Tibial nerve (tissue), 4 donors: ENCODE data around the gene COBLL1.
A peak's percentile ranks its signal among the peaks of the same experiment; 100 is the strongest.

ENCODE experiments used
- EP300 ChIP-seq, 2 donors: sonication (generic); formaldehyde crosslinking; IDR thresholded peaks; one replicate each; pipeline ENCODE4 v1.6.1; 2017; ENCODE audit warnings: antibody characterized with exemption in 2 of 2, mild to moderate bottlenecking in 1 of 2
- POLR2A ChIP-seq, 2 donors: fragments of 450-650 bp; IDR thresholded peaks; one replicate each; pipeline ENCODE4 v1.6.1; 2017; ENCODE audit warnings: antibody characterized with exemption in 2 of 2, mild to moderate bottlenecking in 2 of 2, moderate library complexity in 2 of 2
- TF ChIP-seq, protein P1 (sequence below), 5 experiments: fragments of 200-600 bp in 3 of 5; fragments of 450-650 bp in 2 of 5; sonication (generic) in 3 of 5; IDR thresholded peaks; one replicate each; pipeline ENCODE4 v1.5.1; 2016 to 2019; ENCODE audit warnings: antibody characterized with exemption in 5 of 5, mild to moderate bottlenecking in 3 of 5, moderate library complexity in 2 of 5

DNA sequence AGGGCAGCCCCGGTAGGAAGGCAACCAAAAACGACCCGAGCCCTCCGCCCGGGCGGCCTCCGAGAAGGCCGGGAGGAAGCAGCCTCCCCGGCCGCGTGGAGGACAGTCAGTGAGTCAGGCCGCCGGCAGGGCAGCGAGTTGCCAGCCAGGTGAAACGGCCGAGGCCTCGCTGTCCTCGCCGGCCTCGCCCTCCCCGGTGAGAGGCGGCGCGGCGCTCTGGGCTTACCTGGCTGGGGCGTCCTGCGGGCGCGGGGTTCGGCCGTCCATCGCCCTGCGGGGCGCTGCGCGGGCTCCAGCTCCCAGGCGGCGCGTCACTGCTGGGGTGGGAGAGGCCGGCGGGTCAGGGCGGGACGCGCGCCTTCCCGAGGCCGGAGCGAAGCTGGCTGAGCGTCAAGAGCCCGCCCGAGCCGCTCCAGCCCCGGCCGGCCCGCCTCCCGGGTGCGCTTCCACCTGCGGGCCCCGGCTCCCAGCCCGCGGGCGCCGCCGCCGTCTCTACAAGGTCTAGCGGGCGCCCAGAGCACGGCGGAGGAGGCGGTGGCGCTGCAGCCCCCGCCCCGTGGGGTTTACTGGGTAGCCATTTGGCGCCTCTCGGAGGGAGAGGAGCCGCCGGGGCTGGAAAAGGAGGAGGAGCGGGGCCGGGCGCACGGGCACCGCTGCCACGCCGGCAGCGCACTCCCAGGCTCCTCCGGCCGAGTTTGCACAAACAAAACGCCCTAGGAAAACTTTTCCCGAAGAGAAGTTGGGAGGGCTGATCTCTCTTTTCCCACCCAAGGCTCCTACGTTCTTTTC lies 499 bp downstream of the COBLL1 start:
- TF ChIP-seq POLR2A (IDR thresholded peaks at IDR 0.05) (peak; percentile 10 to 14), EP300 (IDR thresholded peaks at IDR 0.05) (no peak)
- TF ChIP-seq, protein P1, sequence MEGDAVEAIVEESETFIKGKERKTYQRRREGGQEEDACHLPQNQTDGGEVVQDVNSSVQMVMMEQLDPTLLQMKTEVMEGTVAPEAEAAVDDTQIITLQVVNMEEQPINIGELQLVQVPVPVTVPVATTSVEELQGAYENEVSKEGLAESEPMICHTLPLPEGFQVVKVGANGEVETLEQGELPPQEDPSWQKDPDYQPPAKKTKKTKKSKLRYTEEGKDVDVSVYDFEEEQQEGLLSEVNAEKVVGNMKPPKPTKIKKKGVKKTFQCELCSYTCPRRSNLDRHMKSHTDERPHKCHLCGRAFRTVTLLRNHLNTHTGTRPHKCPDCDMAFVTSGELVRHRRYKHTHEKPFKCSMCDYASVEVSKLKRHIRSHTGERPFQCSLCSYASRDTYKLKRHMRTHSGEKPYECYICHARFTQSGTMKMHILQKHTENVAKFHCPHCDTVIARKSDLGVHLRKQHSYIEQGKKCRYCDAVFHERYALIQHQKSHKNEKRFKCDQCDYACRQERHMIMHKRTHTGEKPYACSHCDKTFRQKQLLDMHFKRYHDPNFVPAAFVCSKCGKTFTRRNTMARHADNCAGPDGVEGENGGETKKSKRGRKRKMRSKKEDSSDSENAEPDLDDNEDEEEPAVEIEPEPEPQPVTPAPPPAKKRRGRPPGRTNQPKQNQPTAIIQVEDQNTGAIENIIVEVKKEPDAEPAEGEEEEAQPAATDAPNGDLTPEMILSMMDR (IDR thresholded peaks at IDR 0.05), result peak in 4 of 5 experiments; percentile 9 to 19 (median 16)
